Measurements from ENCODE around the gene CRHBP.

Gene CRHBP

GRCh38 chr5:77015938-77016569 is 63.2 kb downstream of the CRHBP start:
- DNase-seq (ENCODE audit: low read depth in 2 of 2): no peak

DNA sequence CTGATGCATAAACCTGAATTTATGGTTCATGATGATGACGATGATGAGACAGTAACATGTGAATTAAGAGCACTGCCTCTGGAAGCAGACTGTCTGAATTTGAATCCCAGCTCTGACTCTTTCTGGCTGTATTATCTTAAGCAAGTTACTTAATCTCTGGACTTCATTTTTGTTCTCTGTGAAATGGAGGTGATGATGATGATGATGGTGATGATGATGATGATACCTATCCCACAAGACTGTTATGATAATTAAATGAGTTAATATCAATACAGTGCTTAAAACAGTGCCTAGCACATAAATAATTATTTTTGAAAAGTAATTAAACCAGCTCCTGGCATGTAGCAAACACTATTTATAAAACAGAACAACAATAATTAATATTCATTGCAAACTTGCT is 64.1 kb downstream of the CRHBP start:
- no peak for DNase-seq (ENCODE audit: low read depth in 2 of 2)

DNA sequence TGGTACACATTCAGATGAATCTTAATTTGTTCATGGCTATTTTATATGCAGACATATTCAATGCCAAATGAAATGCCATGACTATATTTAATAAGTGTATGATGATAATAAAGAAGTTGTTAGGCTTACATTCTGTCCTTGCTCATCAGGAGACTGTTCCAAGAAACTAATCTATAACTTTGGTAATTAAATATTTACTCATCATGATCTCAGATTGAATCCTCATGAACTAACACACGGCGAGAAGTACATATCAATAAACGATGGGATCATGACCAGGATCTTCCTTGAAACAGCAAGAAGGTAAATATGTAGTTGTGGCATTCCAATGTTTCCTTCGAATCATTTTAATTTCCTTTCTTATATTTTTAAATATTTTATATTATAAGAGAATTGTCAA is 64.8 kb downstream of the CRHBP start:
- DNase-seq (ENCODE audit: low read depth in 2 of 2): no peak

All from stimulated activated CD4-positive, alpha-beta T cell treated with anti-CD3 and anti-CD28 coated beads, Interleukin-4, amount 100 ng/mL, for 48 hours (primary cell).